T-helper 2 cell treated with Interferon-gamma antibody and Interleukin-4, amounts not matched to agents 100 ng/mL and 5 ng/mL, for 36 hours (primary cell): ENCODE results near the gene CROCC2. TPM values are rescaled to one million over a fixed set of nuclear protein-coding genes. Genes with fewer than 3 reads are reported as not detected.

ENCODE experiments used
- intact Hi-C: fragments of 100-400 bp; cut with micrococcal nuclease; formaldehyde crosslinking; loops from one replicate; pipeline ENCODE4 v1.15.1; 2023
- total RNA-seq: library from RNA; stranded (reverse); gene quantifications from 2 replicates; pipeline ENCODE4 v1.2.3, GENCODE V29; 2022

CROCC2 gene
- total RNA-seq: not detected in 2 replicates

- intact Hi-C loops: no loop called here
Observed at GRCh38 chr2:240906141-240906910, at the start of gene CROCC2. TSS of gene CROCC2 (plus strand) at chr2:240906336. CDS start at chr2:240906514, 178 bp downstream.

DNA sequence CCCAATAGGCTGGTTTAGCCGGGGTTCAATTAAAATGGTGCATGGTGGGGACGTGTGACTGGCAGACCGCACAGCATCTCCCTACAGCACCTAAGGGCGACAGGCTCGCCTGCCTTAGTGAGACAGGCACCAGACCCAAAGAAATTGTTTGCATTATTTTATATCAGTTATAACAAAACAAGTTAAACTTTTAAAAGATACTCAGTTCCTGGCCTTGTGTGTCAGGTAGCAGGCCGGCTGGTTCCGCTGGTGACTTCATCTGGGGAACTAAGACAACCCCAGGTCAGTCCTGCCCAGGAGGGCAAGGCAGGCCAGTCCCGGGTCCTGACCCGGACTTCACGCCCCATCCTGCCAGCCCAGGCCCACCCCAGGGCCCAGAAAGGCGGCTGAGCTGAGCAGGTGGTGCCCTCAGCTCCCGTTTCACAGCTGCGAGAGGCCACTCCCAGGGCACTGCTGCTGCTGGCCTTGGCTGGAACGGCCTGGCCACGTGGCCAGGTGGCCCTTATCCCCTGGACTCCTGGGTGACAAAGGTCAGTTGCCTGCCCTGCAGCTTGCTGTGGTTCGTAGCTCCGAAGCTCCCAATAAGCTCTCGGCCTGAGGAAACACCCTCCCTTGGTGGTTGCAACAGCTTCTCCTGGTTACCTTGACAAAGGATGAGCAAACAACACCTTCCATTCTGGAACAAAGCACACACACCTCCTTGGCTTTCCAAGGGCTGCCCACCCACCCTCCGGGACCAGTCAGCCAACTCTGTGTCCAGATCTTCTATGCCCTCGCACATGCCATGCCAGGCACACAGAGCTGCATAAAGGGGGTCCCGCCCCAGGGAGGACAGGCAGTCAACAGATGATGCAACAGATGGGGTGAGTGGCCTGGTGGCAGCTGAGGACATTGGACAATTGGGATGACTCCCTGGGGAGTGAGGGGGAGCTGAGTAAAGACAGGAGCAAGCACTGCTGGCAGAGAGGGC lies 48.8 kb upstream of the CROCC2 start:
- intact Hi-C loops: no loop called here

GRCh38 chr2:240858321-240858720 lies 47.8 kb upstream of the CROCC2 start:
- intact Hi-C loops: no loop called here

GRCh38 chr2:240858871-240859270 lies 47.3 kb upstream of the CROCC2 start:
- intact Hi-C loops: no loop called here

DNA sequence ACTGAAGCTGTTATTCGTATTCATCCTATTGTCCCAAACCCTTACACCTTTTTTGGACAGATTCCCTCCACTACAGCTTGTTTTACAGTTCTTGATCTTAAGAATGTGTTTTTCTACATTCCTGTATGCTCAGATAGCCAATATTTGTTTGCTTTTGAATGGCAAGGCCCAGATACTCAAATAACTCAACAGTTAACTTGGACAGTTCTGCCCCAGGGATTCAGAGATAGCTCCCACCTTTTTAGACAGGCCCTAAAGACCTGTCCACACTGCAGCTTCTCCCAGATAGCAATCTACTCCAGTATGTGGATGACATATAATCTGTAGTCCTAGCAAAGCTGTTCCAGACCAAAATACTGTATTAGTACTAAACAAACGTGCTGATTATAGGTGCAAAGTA lies 44.6 kb upstream of the CROCC2 start:
- intact Hi-C loops: no loop called here

- intact Hi-C loops: no loop called here
Observed at GRCh38 chr2:240864475-240864874, 41.7 kb upstream of the CROCC2 start.

DNA sequence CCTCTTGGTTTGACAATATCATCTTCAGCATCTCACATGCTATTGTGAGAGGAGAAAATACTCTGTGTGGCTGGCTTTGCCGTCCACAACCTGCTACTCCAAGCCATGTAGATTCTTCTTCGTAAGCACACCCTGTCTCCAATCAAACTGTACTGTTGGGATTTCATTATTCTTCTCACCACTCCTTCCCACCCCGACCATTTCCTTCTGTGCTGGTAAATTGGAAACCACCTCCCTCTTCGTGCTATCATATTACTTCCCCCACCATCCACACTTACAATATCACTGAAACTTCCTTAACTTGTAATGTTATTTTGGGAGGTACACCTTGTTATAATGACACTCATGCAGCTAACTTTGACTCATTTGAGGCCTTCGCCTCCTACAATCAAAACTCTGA lies 40.7 kb upstream of the CROCC2 start:
- intact Hi-C loops: no loop called here

GRCh38 chr2:240868286-240869108 lies 37.6 kb upstream of the CROCC2 start, which contains the start of gene AGXT:
TSS of gene AGXT (plus strand) at chr2:240868824. CDS start at chr2:240868866, 42 bp downstream.
- intact Hi-C loops: no loop called here

DNA sequence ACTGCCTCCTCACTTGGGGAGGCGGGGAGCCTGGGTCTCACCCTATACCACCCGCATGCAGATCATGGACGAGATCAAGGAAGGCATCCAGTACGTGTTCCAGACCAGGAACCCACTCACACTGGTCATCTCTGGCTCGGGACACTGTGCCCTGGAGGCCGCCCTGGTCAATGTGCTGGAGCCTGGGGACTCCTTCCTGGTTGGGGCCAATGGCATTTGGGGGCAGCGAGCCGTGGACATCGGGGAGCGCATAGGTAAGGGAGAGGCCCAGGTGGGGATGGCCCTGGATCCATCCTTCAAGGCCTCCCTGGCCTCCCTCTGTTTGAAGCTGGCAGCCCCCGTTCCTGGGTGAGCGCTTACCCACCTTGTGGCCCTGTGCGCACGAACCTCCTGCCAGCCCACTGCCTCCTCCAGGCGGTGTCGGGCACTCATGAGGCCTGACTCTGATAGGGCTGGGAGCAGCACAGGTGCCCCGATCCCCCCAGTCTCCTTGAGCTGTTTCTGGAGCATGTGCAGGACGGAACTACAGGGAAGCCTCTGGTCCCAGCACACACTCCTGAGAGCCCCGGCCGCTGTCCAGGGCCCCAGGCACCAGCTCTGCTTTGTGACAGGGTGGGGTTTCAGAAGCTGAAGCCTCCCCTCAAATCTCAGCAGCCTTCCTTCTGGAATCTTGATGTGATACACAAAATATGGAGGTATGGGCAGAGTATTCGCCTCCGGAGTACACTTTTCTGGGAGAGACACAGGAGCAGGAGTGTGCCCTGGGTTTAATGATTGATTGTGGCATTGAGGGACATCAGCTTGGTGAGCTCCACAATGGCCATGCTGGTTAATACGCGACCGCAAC lies 36.8 kb upstream of the CROCC2 start:
- intact Hi-C loops: no loop called here

DNA sequence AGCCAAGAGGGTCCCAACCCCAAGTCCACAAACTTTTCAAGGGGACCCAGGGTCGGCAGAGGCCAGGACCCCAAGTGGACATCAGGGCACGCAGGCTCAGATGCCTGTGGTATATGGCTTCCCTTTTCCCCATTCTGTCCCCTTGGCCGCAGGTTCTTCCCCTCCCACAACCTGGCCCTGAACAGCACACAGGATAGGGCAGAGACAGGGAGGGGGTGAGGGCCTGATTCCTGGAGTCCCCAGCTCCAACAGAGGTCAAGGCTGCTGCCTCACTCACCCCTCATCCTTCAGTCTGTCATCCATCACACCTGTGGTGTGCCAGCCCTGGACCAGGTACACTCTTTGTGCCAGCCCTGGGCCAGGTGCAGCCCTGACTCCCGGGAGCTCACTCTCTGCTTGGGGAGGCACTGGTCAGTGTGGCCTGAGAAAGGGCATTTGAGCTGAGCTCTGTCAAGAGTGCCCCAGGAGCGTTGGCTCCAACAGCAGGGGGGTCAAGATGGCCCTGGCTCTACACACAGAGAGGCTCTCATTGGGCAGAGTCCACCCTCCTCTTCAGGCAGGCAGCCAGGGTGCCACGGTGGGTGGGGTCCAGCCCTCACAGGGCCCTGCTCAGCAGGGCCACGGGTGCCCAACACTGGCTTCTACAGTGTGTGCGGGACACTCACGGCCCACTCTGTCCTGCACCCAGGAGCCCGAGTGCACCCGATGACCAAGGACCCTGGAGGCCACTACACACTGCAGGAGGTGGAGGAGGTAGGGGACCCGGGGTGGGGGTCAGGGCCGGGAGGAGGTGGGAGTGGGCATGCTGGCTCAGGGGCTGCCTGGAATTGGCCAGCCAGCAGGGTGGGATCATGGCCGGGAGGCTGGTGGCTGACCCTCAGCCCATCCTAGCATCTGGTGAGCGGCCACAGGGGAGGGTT lies 35.9 kb upstream of the CROCC2 start:
- intact Hi-C loops: no loop called here

GRCh38 chr2:240871071-240871958 lies 34.8 kb upstream of the CROCC2 start:
- intact Hi-C loops: no loop called here

- intact Hi-C loops: no loop called here
Observed at GRCh38 chr2:240872317-240873097, 33.6 kb upstream of the CROCC2 start.

GRCh38 chr2:240873098-240873788 lies 32.9 kb upstream of the CROCC2 start:
- intact Hi-C loops: no loop called here

DNA sequence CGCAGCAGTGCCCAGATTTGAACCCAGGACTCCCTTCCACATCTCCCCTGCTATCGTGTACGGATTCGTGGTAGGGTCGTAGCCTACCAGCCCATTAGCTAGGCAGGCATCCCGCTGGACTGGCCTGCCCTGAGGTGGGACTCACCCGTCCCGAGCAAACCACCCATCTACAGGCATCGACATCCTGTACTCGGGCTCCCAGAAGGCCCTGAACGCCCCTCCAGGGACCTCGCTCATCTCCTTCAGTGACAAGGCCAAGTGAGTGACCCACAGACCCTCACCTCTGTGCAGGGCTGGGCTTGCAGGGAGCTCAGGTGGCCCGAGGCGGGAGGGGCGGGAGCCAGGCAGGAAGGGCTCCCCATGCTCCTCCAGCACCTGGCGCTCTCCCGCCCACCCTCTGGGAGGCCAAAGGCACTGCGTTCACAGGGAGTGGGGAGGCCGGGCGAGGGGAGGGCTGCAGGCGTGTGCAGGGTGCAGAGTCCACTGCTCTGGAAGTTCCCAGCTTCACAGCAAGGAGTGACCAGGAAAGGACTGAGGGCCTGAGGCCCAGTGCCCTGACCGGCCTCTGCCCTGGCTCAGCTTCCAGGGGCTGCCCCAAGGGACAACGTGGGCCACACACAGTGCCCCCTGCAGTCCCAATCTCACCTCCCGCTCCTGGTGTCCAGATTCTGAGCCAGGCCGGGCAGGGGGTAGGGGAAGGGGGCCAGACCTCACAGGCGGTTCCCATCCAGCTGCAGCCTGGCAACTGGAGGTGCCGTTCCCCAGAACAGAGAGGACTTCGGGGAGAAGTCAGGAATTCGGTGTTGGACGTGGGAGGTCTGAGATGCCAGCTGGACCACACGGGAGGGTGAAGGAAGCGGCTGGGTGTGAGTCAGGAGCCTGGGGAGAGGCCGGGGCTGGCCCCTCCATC lies 32.1 kb upstream of the CROCC2 start:
- intact Hi-C loops: no loop called here

DNA sequence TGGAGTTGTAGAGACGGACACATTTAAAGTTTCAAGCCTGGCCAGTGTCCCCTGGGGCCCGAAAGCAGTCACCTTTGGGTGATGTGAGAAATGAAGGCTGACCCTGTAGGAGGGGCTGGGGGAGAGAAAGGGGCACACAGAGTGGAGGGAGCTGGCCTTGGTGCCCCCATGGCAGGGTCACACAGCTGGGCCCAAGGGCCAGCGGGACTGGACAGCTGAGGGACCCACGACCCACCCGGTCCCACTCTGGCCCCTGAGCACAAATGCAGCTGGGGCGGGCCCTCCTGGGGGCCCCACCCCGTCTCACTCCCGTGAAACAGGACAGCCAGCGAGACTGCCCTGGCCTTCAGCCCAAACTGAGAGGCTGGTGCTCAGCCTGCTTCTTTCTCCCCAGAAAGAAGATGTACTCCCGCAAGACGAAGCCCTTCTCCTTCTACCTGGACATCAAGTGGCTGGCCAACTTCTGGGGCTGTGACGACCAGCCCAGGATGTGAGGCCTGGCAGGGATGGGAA lies 31.4 kb upstream of the CROCC2 start:
- intact Hi-C loops: no loop called here
